HG03558 (cell line): Measurements from ENCODE around the gene MNT.

Source experiments
- ATAC-seq: cut with Tn5 transposase; IDR thresholded peaks from one replicate; pipeline ENCODE4 v1.9.1; 2021; ENCODE audit warnings: moderate number of reproducible peaks; ENCODE audit not compliant: unreplicated experiment; ENCODE audit errors: extremely low read depth

The MNT gene

GRCh38 chr17:2397247-2398171, 3.4 kb downstream of the MNT start:
- no peak for ATAC-seq

GRCh38 chr17:2396568-2397246, 4.2 kb downstream of the MNT start:
- ATAC-seq, result no peak

GRCh38 chr17:2396192-2396567, 4.7 kb downstream of the MNT start:
- ATAC-seq, result no peak

- ATAC-seq, result no peak
Observed at GRCh38 chr17:2395258-2396181, 5.3 kb downstream of the MNT start.

- ATAC-seq, result no peak
Observed at GRCh38 chr17:2394775-2395201, 6.1 kb downstream of the MNT start.

GRCh38 chr17:2393954-2394749, 6.7 kb downstream of the MNT start:
- no peak for ATAC-seq

- peak; percentile 24 for ATAC-seq
Observed at GRCh38 chr17:2393174-2393953, 7.5 kb downstream of the MNT start.

GRCh38 chr17:2392252-2393173, 8.3 kb downstream of the MNT start:
- ATAC-seq, result peak; percentile 26

GRCh38 chr17:2391597-2392251, 9.1 kb downstream of the MNT start:
- ATAC-seq, result no peak

- no peak for ATAC-seq
Observed at GRCh38 chr17:2390199-2390836, 10.5 kb downstream of the MNT start.

GRCh38 chr17:2388683-2389055, 12.2 kb downstream of the MNT start:
- no peak for ATAC-seq

GRCh38 chr17:2388020-2388682, 12.7 kb downstream of the MNT start:
- no peak for ATAC-seq

- ATAC-seq, result no peak
Observed at GRCh38 chr17:2387086-2388019, 13.5 kb downstream of the MNT start.

- no peak for ATAC-seq
Observed at GRCh38 chr17:2386400-2387085, 14.3 kb downstream of the MNT start.
